ENCODE measurements around the gene PMM1.
"Not testable (repeated sequence)": the region's sequence is repeated elsewhere in the genome, so short reads cannot be mapped to it uniquely, and the experiment has no call there.

Gene PMM1

GRCh38 chr22:41596776-41597634 lies 7.4 kb upstream of the PMM1 start:
- no peak for DNase-seq (ENCODE audit: low read depth)

DNA sequence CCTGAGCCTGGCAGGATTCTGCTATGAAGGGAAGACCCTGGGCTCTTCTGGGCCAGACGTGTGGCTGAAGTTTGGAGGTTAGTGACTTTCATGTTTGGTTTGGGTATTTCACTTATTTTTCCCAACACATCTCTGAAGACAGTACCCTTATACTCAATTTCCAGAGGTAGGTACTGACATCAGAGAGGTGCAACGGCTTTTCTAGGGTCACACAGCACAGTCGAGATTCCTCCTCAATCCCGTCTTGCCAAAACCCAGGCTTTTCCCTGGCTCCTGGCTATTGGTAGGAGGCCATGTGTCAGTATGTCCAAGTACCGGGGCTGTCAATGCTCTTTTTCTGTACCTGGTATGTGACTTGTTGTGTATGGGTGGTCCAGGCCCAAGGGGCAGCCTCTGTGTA lies 6.1 kb upstream of the PMM1 start:
- DNase-seq (ENCODE audit: low read depth), result no peak

DNA sequence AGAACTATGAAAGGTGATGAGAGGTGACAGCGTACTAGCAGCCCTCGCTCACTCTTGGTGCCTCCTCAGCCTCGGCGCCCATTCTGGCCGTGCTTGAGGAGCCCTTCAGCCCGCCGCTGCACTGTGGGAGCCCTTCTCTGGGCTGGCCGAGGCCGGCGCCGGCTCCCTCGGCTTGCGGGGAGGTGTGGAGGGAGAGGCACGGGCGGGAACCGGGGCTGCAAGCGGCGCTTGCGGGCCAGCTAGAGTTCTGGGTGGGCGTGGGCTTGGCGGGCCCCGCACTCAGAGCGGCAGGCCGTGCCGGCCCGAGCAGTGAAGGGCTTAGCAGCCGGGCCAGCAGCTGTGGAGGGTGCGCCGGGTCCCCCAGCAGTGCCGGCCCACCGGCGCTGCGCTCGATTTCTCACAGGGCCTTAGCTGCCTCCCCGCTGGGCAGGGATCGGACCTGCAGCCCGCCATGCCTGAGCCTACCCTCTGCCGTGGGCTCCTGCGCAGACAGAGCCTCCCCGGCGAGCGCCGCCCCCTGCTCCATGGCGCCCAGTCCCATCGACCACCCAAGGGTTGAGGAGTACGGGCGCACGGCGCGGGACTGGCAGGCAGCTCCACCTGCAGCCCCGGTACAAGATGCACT lies 3.8 kb upstream of the PMM1 start:
- DNase-seq (ENCODE audit: low read depth), result not testable (repeated sequence)

GRCh38 chr22:41587347-41587723 lies 2.3 kb downstream of the PMM1 start:
- no peak for DNase-seq (ENCODE audit: low read depth)

DNA sequence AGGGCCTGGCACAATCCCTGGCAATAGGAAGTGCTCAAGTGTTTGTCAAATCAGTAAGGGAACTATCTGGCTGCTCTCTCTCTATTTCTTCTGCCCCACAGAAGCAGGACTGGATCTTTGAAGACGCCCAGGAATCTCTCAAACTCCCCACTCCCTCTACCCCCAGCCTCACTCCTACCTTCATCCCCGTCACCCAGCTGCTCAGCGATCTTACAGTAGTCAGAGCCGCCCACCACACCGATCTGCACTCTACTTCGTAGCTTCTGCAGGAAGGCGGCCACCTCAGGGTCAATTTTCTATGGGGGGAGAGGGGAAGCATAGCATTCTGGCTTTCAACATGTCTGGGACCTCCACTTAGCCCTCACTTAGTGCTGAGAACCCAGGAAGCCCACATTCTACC lies 3.7 kb downstream of the PMM1 start:
- DNase-seq (ENCODE audit: low read depth), result no peak

DNA sequence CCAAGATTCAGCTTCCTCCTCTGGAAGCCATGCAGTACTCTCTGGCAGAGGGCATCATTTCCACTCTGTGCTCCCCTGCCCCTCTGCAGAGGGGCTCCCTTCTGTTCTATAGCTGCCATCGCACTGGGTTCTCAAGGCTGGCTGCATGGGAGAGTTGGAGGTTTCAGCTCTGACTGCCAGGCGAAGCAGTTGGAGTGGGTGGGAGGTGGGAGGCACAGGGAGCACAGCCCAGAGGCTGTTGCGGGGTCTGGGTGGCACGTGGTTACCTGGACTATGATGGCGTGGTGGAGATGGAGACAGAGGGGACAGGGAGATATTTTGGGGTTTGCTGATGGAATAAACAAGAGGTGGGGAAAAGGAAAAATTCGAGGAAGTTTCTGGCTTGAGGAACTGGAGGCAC lies 4.8 kb downstream of the PMM1 start:
- no peak for DNase-seq (ENCODE audit: low read depth)

- DNase-seq (ENCODE audit: low read depth), result no peak
These were observed 6.9 kb downstream of the PMM1 start for GRCh38 chr22:41582694-41583093.

GRCh38 chr22:41579997-41580355 lies 9.7 kb downstream of the PMM1 start:
- DNase-seq (ENCODE audit: low read depth), result no peak

GRCh38 chr22:41579297-41579996 lies 10.2 kb downstream of the PMM1 start:
- DNase-seq (ENCODE audit: low read depth), result no peak

GRCh38 chr22:41578818-41579217 lies 10.8 kb downstream of the PMM1 start:
- no peak for DNase-seq (ENCODE audit: low read depth)

- DNase-seq (ENCODE audit: low read depth), result no peak
These were observed 11.5 kb downstream of the PMM1 start for GRCh38 chr22:41578114-41578513.

DNA sequence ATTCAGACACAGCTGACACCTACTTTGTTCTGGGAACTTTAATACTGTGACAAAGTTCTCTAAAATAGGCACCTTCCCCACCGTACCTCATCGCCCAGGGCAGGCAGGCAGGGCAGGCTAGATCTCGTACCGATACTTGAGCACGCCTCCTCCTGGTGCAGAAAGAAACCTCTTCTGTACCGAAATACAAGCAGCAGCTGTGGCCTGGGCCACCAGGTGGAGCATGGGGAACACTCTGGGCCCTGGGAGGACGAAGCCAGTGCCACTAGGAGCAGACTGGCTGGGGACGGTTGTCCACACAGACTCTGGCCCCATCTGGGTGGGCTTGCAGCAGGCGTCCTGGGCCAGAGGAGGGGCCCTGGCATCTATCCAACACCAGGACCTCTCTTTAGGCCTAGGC lies 12.8 kb downstream of the PMM1 start:
- no peak for DNase-seq (ENCODE audit: low read depth)

GRCh38 chr22:41575533-41575932 lies 14.1 kb downstream of the PMM1 start:
- no peak for DNase-seq (ENCODE audit: low read depth)

GRCh38 chr22:41574847-41575381 lies 14.7 kb downstream of the PMM1 start:
- DNase-seq (ENCODE audit: low read depth), result no peak

- DNase-seq (ENCODE audit: low read depth), result no peak
These were observed 16.0 kb downstream of the PMM1 start for GRCh38 chr22:41573677-41574076.

GRCh38 chr22:41572305-41572704 lies 17.3 kb downstream of the PMM1 start:
- DNase-seq (ENCODE audit: low read depth), result not testable (repeated sequence)

DNA sequence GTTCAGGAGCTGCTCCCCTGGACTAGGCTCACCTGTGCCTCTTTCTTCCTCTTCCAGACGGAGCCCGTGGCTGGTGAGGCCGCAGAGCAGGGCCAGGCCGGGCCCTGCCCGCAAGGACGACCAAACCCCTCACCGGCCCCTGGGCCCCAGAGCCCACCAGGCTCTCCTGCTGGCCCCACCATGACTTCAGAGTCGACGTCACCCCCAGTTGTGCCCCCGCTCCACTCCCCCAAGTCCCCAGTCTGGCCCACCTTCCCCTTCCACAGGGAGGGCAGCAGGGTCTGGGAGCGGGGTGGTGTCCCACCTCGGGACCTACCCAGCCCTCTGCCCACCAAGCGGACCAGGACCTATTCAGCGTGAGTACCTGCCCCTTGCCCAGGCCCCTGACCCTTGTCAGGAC lies 17.9 kb downstream of the PMM1 start:
- no peak for DNase-seq (ENCODE audit: low read depth)

DNA sequence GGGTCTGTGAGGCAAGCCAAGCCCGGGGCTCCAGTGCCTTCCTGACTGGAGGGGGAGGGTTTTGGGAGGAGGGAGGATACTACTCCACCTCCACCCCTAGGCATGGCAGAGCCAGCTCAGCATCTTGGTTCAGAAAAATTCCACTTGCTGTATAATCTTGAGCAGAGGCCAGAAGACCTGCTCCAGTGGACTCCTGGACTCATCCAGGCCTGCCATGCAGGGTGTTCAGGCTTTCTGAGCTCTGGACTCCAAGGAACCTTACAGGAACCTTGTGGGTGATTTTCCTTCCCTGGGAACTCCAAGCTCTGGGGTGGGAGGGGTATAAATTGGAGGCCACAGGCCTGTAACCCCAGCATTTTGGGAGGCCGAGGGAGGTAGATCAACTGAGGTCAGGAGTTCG lies 19.4 kb downstream of the PMM1 start:
- no peak for DNase-seq (ENCODE audit: low read depth)

DNA sequence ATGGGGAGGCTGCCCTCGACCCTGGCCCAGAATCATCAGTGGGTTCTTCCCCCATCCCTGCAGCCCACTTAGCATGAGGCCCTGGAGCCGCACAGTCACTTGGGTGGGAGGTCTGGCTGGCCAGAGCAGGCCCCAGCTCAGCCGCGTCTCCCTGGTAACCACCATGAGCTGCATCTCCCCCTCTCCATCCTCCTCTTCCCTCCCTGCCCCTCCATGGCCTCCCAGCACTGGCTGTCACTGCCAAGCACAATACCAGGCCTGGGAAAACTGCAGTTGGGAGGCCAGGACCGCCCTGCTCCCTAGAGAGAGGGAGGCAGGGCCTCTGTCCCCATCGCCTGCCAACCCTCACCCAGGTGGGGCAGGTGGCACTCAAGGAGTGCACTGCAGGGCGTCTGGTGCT lies 20.8 kb downstream of the PMM1 start:
- DNase-seq (ENCODE audit: low read depth), result no peak

GRCh38 chr22:41567512-41567768 lies 22.2 kb downstream of the PMM1 start:
- DNase-seq (ENCODE audit: low read depth), result no peak

DNA sequence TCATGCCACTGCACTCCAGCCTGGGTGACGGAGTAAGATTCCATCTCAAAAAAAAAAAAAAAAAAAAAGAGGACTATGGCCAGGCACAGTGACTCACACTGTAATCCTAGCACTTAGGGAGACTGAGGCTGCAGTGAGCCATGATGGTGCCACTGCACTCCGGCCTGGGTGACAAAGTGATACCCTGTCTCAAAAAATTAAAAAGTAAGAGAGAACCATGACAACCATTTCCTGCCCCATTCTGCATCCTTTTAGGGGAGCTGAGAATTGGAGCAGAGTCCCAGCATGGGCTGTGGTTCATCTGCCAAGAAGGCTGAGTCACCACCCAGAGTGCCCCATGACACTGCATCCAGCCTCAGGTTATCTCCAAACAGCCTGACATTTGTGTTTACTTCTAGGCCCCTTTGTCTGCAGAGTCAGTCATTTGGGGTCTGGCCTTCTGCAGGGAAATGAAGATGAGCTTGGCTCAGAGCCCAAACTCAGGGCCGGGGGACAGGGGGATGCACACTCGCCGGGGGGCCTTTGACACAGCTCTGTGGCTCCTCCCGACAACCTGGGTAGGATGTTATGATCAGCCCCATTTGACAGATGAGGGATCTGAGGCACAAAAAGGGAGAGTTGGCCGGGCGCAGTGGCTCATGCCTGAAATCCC lies 24.1 kb downstream of the PMM1 start:
- DNase-seq (ENCODE audit: low read depth), result no peak

GRCh38 chr22:41564563-41564962 lies 25.1 kb downstream of the PMM1 start:
- no peak for DNase-seq (ENCODE audit: low read depth)

Data from activated T-helper 9 cell treated with anti-CD3 and anti-CD28 coated beads, Interleukin-2, amount 50 U/mL, for 16 hours (primary cell).